Measurements from ENCODE around the gene TRIM14.

TRIM14 gene

DNA sequence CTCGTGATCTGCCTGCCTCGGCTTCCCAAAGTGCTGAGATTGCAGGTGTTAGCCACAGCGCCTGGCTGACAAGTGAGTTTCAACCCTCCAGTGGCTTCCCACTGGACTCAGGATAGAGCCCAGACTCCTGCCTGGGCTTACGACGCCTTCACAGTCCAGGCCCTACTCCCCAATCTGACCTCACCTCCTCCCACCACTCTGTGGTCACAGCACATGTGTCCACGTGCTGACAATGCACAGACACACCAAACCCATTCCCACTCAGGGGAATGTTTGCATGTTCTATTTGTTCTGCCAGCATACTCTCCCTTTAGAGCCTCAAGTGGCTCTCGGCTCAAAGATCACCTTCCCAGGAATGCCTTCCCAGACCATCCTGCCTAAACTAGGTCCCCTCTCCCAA lies 31.1 kb upstream of the TRIM14 start:
- Histone ChIP-seq H3K4me1 (ENCODE audit: control insufficient read depth, insufficient read depth, low read length) (no peaks in the 10 kb centered on the region; the same call in 1 of the 2 replicates), H3K4me3 (ENCODE audit: low read depth, low read length) (no peak overlapping the region), H3K36me3 (ENCODE audit: control insufficient read depth in 2 of 2, insufficient read depth in 1 of 2, low read length in 2 of 2) (no peaks in the 10 kb centered on the region), H3K27ac (ENCODE audit: extremely low read depth, low read depth, low read length) (no peak overlapping the region), H3K9me3 (ENCODE audit: control insufficient read depth, insufficient read depth, low read depth, low read length) (no peaks in the 10 kb centered on the region)
- TF ChIP-seq ZNF23 (tag by site-specific recombination; IDR thresholded peaks at IDR 0.05; ENCODE audit: borderline replicate concordance) = no peak
- peak; percentile 52 for TF ChIP-seq EGR2 (tag by site-specific recombination; IDR thresholded peaks at IDR 0.05; ENCODE audit: low read depth)
- ChIA-PET CTCF (interaction anchor here (1.2 kb wide), 1 partner anchor 56 kb away, joined by 4 read pairs; no protein-coding TSS in a partner anchor), POLR2A (no interaction called here)

DNA sequence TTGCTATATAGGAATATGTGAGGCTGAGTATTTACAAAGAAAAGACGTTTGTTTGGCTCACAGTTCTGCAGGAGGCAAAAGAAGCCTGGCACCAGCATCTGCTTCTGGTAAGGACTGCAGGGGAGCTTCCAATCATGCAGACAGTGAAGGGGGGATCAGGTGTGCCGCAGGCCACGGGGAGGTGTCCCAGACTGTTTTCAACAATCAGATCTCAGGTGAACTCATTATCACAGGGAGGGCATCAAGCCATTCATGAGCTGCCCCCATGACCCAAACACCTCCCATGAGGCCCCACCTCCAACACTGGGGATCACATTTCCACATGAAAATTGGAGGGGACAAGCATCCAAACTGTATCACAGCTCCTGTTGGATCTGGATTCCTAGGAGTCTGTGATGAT lies 30.4 kb upstream of the TRIM14 start:
- POLR2A ChIA-PET = no interaction called here
- TF ChIP-seq ZBTB20 (tag by site-specific recombination; IDR thresholded peaks at IDR 0.05) (peak; percentile 6; the same call in 1 of the 2 replicates), ZNF48 (tag by site-specific recombination; IDR thresholded peaks at IDR 0.05) (no peak)

GRCh38 chr9:98148486-98148885 lies 29.5 kb upstream of the TRIM14 start:
- H3K4me3 ChIP-seq (ENCODE audit: low read depth, low read length) = no peak overlapping the region
- H3K27ac ChIP-seq (ENCODE audit: extremely low read depth, low read depth, low read length) = no peak overlapping the region
- H3K4me1 ChIP-seq (ENCODE audit: control insufficient read depth, insufficient read depth, low read length) = no peaks in the 10 kb centered on the region; the same call in 1 of the 2 replicates
- H3K36me3 ChIP-seq (ENCODE audit: control insufficient read depth in 2 of 2, insufficient read depth in 1 of 2, low read length in 2 of 2) = no peaks in the 10 kb centered on the region
- H3K9me3 ChIP-seq (ENCODE audit: control insufficient read depth, insufficient read depth, low read depth, low read length) = no peaks in the 10 kb centered on the region
- POLR2A ChIA-PET = no interaction called here
- TF ChIP-seq WT1 (tag by site-specific recombination; IDR thresholded peaks at IDR 0.05) = no peak
- no peak for TF ChIP-seq ZBTB20 (tag by site-specific recombination; IDR thresholded peaks at IDR 0.05)
- TF ChIP-seq GLIS1 (tag by site-specific recombination; IDR thresholded peaks at IDR 0.05) = no peak
- TF ChIP-seq TRIM28 (IDR thresholded peaks at IDR 0.05; ENCODE audit: borderline replicate concordance, low read length) = no peak
- TF ChIP-seq HOXD13 (CRISPR knock-in tag; IDR thresholded peaks at IDR 0.05; ENCODE audit: borderline replicate concordance) = no peak
- no peak for TF ChIP-seq ZNF175 (tag by site-specific recombination; IDR thresholded peaks at IDR 0.05)
- TF ChIP-seq ZNF10 (tag by site-specific recombination; IDR thresholded peaks at IDR 0.05) = no peak
- no peak for TF ChIP-seq ZNF629 (tag by site-specific recombination; IDR thresholded peaks at IDR 0.05)
- TF ChIP-seq ZNF266 (tag by site-specific recombination; IDR thresholded peaks at IDR 0.05; ENCODE audit: low read depth) = no peak
- no peak for TF ChIP-seq AEBP2 (tag by site-specific recombination; IDR thresholded peaks at IDR 0.05; ENCODE audit: borderline replicate concordance)
- TF ChIP-seq, protein P1, sequence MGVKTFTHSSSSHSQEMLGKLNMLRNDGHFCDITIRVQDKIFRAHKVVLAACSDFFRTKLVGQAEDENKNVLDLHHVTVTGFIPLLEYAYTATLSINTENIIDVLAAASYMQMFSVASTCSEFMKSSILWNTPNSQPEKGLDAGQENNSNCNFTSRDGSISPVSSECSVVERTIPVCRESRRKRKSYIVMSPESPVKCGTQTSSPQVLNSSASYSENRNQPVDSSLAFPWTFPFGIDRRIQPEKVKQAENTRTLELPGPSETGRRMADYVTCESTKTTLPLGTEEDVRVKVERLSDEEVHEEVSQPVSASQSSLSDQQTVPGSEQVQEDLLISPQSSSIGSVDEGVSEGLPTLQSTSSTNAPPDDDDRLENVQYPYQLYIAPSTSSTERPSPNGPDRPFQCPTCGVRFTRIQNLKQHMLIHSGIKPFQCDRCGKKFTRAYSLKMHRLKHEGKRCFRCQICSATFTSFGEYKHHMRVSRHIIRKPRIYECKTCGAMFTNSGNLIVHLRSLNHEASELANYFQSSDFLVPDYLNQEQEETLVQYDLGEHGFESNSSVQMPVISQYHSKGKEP (tag by site-specific recombination; IDR thresholded peaks at IDR 0.05) = no peak
- TF ChIP-seq ZXDB (tag by site-specific recombination; IDR thresholded peaks at IDR 0.05) = no peak
- TF ChIP-seq ZNF571 (tag by site-specific recombination; IDR thresholded peaks at IDR 0.05) = no peak
- TF ChIP-seq ZNF664 (tag by site-specific recombination; IDR thresholded peaks at IDR 0.05) = no peak
- TF ChIP-seq ZBTB21 (tag by site-specific recombination; IDR thresholded peaks at IDR 0.05) = no peak
- CTCF ChIA-PET = no interaction called here

More for the DNA sequence above, 30.4 kb upstream of the TRIM14 start:
- no peak overlapping the region for H3K27ac ChIP-seq (ENCODE audit: extremely low read depth, low read depth, low read length)
- CTCF ChIA-PET = interaction anchor here (0.7 kb wide), 1 partner anchor 21 kb away, joined by 3 read pairs; no protein-coding TSS in a partner anchor
- H3K4me1 ChIP-seq (ENCODE audit: control insufficient read depth, insufficient read depth, low read length) = no peaks in the 10 kb centered on the region; the same call in 1 of the 2 replicates
- no peaks in the 10 kb centered on the region for H3K9me3 ChIP-seq (ENCODE audit: control insufficient read depth, insufficient read depth, low read depth, low read length)
- H3K4me3 ChIP-seq (ENCODE audit: low read depth, low read length) = no peak overlapping the region
- H3K36me3 ChIP-seq (ENCODE audit: control insufficient read depth in 2 of 2, insufficient read depth in 1 of 2, low read length in 2 of 2) = no peaks in the 10 kb centered on the region
